HG02970 (cell line): ENCODE results near the gene FNIP1.
"Not testable (repeated sequence)": the region's sequence is repeated elsewhere in the genome, so short reads cannot be mapped to it uniquely, and the experiment has no call there.

Source experiments
- ATAC-seq: cut with Tn5 transposase; IDR thresholded peaks from one replicate; pipeline ENCODE4 v1.9.1; 2021; ENCODE audit warnings: mild to moderate bottlenecking, moderate library complexity, moderate number of reproducible peaks; ENCODE audit not compliant: unreplicated experiment, low FRiP score

The FNIP1 gene

DNA sequence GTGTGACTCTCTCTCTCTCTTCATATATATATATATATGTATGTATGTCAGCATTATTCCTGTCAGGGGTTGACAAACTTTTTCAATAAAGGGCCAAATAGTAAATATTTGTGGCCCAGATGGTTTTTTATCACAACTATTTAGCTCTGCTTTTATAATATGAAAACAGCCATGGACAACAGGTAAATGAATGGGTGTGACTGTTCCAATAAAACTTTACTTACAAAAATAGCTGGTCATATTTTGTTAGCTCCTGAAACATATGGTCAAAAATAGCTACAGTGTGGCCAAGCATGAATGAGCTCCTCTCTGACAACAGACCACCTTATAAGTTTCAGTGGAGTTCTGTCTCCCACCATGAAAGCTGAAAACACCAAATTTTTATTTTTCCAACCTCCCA lies 183.4 kb downstream of the FNIP1 start:
- no peak for ATAC-seq

DNA sequence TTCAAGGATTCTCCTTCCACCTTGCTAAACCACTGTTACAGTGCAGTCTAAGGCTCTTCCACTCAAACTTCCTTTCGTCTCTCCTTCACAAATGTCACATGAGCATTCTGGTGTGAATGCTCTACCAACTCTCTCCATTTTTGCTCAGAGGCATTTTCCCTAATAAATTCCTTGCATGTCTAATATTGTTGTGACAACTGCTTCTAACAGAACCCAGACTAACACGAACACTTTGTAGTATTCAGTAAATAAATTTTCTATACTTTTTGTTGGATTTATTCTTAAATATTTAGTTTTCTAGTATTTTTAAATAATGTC lies 185.8 kb downstream of the FNIP1 start:
- ATAC-seq, result no peak

DNA sequence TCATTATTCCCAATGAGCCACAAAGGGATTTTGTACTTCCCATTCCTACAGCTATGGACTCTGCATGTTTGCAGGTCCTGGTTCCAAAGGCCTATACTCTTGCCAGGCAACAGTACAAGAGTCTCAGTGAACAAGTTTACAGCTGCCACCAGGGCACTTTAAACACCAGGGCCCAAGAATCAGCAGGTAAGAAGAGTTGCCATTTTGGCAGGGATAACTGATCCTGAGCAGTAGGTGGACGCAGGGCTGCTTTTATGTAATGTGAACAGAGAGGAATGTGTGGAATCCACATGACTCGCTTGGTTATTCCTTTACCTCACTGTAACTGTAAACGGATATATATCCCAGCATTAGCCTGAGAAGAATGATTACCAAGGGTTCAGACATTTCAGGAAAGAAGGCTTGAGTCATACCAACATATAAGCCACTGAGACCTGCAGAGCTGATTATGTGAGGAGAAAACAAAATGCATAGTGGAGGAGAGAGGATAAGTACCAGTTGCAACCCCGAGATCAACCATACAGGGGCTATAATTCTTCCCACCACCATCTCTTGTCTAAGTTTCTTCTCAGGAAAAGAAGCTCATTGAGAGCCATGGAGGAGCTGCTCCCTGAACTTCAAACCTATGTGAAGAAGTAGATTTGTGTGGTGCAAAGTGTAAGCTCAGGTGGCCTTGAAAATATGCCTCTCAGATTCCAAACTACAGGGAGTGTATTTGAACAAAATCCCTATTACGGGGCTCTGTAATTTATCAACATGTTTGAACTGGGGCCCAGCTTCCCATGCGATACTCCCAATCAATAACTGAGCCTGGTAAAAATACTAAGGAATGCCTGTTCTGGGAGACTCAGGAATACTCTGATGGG lies 186.4 kb downstream of the FNIP1 start:
- ATAC-seq, result no peak

DNA sequence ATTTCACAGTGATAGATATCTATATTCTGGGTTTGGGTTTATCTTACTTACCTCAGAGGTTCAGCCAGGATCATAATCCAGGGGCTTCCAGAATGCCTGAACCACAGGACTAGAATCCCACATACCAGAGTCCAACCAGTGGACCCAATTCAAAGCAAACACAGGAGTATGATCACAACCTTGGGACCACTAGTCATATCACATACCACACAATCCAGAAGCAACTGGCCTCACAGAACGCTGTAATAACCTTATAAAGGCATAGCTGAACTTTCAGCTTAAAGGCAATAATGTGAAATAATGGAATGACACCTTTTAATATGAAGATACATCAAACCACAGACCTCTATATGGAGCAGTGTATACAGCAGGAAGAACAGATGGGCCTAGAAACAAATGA lies 187.0 kb downstream of the FNIP1 start:
- no peak for ATAC-seq

DNA sequence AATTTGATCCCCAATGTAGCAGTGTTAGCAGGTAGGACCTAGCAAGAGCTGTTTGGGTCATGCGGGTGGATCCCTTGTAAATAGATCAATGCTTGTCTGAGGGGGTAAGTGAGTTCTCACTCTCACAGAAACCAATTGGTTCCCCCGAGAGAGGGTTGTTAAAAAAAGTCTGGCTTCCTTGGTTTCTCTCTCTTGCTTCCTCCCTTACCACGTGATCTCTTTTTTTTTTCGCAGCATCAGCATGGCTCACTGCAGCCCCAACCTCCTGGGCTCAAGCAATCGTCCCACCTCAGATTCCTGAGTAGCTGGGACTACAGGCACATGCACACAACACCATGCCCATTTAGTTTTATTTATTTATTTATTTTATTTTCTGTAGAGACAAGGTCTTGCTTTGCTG lies 188.2 kb downstream of the FNIP1 start:
- ATAC-seq, result no peak

DNA sequence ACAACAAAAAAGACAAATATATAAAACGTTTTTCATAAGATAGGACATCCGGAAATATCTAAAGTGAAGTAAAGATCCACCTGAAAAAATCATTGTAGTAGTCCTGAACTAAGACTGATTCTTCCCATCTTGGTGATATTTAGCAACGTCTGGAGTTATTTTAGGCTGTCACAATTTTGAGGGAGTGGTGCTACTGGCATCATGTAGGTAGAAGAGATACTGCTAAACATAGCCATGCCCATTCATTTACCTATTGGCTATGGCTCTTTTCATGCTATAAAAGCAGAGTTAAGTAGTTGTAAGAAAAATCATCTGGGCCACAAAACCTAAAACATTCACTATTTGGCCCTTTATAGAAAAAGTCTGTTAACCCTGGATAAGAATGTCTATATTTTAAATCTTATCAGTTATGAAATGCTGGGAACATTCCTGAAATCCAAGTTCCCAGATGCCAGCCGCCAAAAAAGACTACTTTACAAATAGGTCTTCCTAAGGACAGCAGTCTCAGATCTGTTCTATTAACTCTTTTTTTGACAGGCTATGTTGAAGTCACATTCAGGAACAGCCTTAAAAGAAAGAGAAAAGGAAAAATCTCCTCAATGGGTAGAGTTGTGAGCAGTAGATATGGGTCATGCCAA lies 188.8 kb downstream of the FNIP1 start:
- no peak for ATAC-seq

DNA sequence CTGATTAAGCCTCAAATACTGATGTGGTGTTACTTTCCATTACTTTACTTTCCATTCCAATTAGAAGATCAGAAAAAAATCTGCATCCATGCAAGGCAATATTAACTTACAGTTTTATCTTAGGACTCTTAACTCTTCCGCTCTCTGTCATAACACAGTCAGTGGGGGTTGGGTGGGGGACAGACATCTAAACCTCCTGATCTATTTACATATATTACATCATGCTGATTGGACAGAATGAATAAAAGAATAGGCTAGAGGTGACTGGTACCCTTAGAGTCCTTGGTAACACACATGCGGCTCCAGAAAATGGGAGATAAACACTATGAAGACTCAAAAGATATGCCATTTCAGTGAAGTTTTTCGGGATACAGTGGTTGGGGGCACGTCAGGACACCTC lies 189.4 kb downstream of the FNIP1 start:
- no peak for ATAC-seq

DNA sequence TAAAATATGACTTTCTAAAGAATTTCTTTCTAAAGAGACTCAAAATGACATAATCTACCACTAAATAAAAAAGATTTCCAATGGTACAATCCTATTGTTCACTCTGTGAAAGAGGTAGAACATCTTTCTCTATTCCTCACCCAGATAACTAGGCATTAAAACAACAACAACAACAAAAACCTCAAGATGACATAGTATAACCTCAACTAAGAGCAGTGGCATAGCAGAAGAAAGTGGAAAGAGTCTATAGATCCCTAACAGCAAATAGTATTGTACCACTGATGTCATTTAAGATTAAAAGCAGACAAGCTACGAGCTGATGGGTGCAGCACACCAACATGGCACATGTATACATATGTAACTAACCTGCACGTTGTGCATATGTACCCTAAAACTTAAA lies 191.7 kb downstream of the FNIP1 start:
- no peak for ATAC-seq

DNA sequence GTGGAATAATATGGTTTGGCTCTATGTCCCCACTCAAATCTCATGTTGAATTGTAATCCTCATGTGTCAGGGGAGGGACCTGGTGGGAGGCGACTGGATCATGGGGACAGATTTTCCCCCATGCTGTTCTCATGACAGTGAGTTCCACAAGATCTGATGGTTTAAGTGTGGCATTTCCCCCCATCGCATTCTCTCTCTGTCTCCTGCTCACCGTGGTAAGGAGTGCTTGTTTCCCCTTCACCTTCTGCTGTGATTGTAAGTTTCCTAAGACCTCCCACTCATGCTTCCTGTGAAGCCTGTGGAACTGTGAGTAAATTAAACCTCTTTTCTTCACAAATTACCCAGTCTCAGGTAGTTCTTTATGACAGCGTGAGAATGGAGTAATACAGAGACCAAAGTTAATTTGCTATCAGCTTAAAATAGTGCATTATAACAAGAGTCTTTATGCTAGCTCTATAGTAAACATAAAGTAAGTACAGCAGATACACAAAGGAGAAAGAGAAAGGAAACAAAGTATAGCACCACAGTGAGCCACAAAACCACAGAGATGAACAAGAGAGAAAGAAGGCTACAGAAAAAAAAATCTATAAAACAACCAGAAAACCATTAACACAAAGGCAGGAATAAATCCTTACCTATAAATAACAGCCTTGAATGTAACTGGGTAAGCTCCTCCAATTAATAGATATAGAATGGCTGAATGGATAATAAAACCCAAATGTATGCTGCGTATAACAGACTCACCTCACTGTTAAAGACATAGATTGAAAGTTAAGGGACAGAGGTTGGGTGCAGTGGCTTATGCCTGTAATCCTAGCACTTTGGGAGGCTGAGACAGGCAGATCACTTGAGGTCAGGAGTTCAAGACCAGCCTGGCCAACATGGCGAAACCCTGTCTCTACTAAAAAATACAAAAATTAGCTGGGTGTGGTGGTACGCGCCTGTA lies 201.5 kb downstream of the FNIP1 start:
- no peak for ATAC-seq

DNA sequence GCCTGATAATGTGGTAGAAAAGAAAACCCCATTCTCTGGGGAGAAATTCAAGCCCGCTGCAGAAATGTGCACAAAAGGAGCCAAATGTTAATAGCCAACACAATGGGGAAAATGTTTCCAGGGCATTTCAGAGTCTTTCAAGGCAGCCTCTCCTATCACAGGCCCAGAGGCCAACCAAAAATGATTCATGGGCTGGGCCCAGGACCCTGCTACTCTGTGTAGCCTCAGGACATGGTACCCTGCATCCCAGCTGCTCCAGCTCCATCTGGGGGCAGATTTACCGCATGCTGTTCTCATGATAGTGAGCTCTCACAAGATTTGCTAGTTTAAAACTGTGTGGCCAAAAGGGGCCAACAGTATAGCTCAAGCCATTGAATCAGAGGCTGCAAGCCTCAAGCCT lies 202.9 kb downstream of the FNIP1 start:
- no peak for ATAC-seq

DNA sequence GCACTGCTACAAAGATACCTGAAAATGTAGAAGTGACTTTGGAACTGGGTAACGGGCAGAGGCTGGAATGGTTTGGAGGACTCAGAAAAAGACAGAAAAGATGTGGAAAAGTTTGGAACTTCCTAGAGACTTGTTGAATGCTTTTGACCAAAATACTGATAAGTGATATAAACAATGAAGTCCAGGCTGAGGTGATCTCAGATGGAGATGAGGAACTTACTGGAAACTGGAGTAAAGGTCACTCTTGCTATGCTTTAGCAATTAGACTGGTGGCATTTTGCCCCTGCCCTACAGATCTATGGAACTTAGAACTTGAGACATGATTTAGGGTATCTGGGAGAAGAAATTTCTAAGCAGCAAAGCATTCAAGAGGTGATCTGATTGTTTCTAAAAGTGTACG lies 203.4 kb downstream of the FNIP1 start:
- ATAC-seq, result not testable (repeated sequence)
